Measurements from ENCODE around the gene TMEM63A.

GRCh38 chr1:225823811-225824261 lies 58.3 kb downstream of the TMEM63A start:
- TF ChIP-seq POLR2AphosphoS5 (IDR thresholded peaks at IDR 0.05; ENCODE audit: insufficient read depth in 1 of 2, low read depth in 1 of 2) (no peak), POLR2A (IDR thresholded peaks at IDR 0.05) (no peak), CTCF (IDR thresholded peaks at IDR 0.05) (no peak)
